ENCODE measurements around the gene ASCC1. TPM values are rescaled to one million over a fixed set of nuclear protein-coding genes. Genes with fewer than 3 reads are reported as not detected.
"Not testable (repeated sequence)": the region's sequence is repeated elsewhere in the genome, so short reads cannot be mapped to it uniquely, and the experiment has no call there.

The ASCC1 gene
- total RNA-seq, 3 donors from 2014 or later (not counting 1 experiment from before 2014, with no cell fraction given): 26.0 to 35.2 (median 29.3) TPM

DNA sequence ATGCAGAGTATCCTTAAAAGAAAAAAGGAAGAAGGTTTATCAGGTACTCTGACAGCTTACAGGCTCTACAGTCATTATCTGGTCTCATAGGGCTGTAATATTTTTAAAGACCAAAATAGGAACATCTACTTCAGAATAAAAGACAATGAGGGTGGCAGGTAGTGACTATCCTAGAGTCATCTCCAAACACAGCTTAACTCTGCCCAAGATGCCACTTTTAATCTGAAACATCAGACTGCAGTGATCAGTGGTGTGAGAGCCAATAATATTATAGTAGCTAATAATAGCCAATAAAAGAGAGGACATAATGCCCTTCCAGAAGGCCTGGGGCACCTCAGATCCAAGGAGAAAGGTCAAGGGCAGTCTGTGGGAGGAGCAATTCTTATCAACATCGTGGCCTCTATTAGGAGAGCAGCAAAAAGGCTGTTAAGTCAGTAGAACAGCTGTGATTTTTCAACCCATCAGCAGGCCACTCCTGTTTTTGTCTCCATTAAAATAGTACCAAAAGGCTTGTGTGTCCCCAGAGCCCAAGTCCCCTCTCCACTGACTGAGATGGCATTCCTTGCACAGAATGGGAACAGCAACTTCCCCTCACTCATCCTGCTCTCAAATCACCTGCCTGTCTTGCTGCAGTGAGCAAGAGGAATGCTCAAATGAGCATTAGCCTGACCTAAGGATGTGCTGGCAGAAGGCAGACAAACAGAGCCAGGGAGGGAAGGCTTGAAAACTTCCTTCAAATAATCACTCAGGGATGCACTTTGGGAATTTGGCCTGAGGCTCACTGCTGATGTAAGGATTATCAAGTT, 107.0 kb downstream of the ASCC1 start:
- no peak overlapping the region for H3K4me3 ChIP-seq (ENCODE audit: low read length)
- no peaks in the 10 kb centered on the region for H3K27me3 Mint-ChIP-seq (ENCODE audit: low read depth in 2 of 2)
- H3K36me3 ChIP-seq (ENCODE audit: control insufficient read depth, insufficient read depth, low read length): peaks cover 2% of the 10 kb centered on the region
- H3K9me3 ChIP-seq (ENCODE audit: control insufficient read depth, insufficient read depth, low read length): no peaks in the 10 kb centered on the region
- no peak for DNase-seq
- no peaks in the 10 kb centered on the region for H3K9me3 Mint-ChIP-seq
- peak overlapping the region; percentile 42 to 73 for H3K27ac Mint-ChIP-seq
- no peak for ATAC-seq
- peaks cover 13 to 28% of the 10 kb centered on the region in 2 donors for H3K4me1 Mint-ChIP-seq
- intact Hi-C loops (cut with micrococcal nuclease): no loop called here
- H3K27ac ChIP-seq (ENCODE audit: low read length): no peak overlapping the region
- H3K4me1 ChIP-seq (ENCODE audit: control insufficient read depth, insufficient read depth, low read length): peaks cover 12% of the 10 kb centered on the region
- H3K4me3 Mint-ChIP-seq: no peak overlapping the region
- 68% methylated on average over 1 of the region's 1 CpG for WGBS (ENCODE audit: insufficient coverage)
- TF ChIP-seq, protein P1, sequence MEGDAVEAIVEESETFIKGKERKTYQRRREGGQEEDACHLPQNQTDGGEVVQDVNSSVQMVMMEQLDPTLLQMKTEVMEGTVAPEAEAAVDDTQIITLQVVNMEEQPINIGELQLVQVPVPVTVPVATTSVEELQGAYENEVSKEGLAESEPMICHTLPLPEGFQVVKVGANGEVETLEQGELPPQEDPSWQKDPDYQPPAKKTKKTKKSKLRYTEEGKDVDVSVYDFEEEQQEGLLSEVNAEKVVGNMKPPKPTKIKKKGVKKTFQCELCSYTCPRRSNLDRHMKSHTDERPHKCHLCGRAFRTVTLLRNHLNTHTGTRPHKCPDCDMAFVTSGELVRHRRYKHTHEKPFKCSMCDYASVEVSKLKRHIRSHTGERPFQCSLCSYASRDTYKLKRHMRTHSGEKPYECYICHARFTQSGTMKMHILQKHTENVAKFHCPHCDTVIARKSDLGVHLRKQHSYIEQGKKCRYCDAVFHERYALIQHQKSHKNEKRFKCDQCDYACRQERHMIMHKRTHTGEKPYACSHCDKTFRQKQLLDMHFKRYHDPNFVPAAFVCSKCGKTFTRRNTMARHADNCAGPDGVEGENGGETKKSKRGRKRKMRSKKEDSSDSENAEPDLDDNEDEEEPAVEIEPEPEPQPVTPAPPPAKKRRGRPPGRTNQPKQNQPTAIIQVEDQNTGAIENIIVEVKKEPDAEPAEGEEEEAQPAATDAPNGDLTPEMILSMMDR (IDR thresholded peaks at IDR 0.05): no peak
- H3K36me3 Mint-ChIP-seq: peaks cover 8% of the 10 kb centered on the region
- H3K27me3 ChIP-seq (ENCODE audit: control insufficient read depth, insufficient read depth, low read length): no peaks in the 10 kb centered on the region

DNA sequence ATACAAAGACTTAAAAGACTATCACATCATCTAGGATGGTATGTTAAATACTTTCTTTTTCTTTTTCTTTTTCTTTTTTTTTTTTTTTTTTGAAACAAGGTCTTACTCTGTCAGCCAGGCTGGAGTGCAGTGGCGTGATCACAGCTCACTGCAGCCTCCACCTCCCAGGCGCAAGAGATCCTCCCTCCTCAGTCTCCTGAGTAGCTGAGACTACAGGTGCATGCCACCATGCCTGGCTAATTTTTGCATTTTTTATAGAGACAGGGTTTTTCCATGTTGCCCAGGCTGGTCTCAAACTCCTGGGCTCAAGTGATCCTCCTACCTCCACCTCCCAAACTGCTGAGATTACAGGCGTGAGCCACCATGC, 108.1 kb downstream of the ASCC1 start:
- H3K4me3 ChIP-seq (ENCODE audit: low read length); H3K36me3 Mint-ChIP-seq; H3K36me3 ChIP-seq (ENCODE audit: control insufficient read depth, insufficient read depth, low read length); H3K9me3 ChIP-seq (ENCODE audit: control insufficient read depth, insufficient read depth, low read length); intact Hi-C loops (cut with micrococcal nuclease); H3K9me3 Mint-ChIP-seq; H3K27ac ChIP-seq (ENCODE audit: low read length); H3K27me3 ChIP-seq (ENCODE audit: control insufficient read depth, insufficient read depth, low read length); ATAC-seq; DNase-seq; H3K27me3 Mint-ChIP-seq (ENCODE audit: low read depth in 2 of 2): not testable (repeated sequence)
- Mint-ChIP-seq H3K4me1 (peaks cover 13 to 21% of the 10 kb centered on the region in 2 donors), H3K4me3 (peak overlapping the region; percentile 31), H3K27ac (peak overlapping the region; percentile 42 to 73)
- peaks cover 12% of the 10 kb centered on the region for H3K4me1 ChIP-seq (ENCODE audit: control insufficient read depth, insufficient read depth, low read length)
- 88% methylated on average over 2 of the region's 3 CpGs for whole genome bisulfite sequencing (ENCODE audit: insufficient coverage)

DNA sequence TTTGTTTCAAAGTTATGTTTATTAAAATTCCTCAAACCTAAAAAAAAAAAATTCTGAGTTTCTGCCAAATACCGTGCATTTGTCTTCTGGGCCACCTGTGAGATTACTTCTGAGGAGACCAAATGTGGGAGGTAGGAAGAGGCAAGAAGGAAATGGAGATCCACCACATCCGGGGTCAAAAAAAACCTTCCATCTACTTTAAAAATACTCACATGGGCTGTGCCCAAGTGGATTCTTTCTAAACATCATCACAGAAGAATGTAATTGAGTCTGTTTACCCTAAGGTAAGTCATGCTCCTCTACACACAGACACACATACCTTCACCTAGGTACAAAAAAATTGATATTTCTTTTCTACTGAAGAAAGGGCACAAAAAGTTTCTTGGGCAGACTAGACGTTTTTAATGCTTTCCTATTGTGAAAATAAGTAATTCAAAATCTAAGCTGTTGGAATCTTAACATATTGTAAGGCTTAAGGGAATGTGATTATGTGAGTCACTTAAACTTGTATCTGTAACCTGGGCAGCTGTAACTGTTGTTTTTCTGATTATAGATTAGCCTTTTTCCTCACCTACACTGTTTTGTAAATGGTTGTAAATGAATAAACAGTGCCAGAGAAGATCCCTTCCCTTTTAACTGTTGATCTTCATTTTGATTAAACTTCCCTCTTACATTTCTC, 108.6 kb downstream of the ASCC1 start:
- Mint-ChIP-seq H3K9me3 (no peaks in the 10 kb centered on the region), H3K27me3 (ENCODE audit: low read depth in 2 of 2) (no peaks in the 10 kb centered on the region), H3K4me1 (peaks cover 13 to 21% of the 10 kb centered on the region in 2 donors), H3K27ac (peak overlapping the region; percentile 42 to 73), H3K36me3 (no peaks in the 10 kb centered on the region), H3K4me3 (peak overlapping the region; percentile 52)
- H3K4me3 ChIP-seq (ENCODE audit: low read length): no peak overlapping the region
- DNase-seq (peak in 1 of 2 donors; percentile 79), ATAC-seq (peak in 1 of 3 donors; percentile 57)
- H3K27ac ChIP-seq (ENCODE audit: low read length): no peak overlapping the region
- H3K27me3 ChIP-seq (ENCODE audit: control insufficient read depth, insufficient read depth, low read length): no peaks in the 10 kb centered on the region
- H3K4me1 ChIP-seq (ENCODE audit: control insufficient read depth, insufficient read depth, low read length): peaks cover 12% of the 10 kb centered on the region
- TF ChIP-seq, protein P1 (IDR thresholded peaks at IDR 0.05): no peak
- no peaks in the 10 kb centered on the region for H3K9me3 ChIP-seq (ENCODE audit: control insufficient read depth, insufficient read depth, low read length)
- WGBS (ENCODE audit: insufficient coverage): 0% methylated on average over 1 of the region's 3 CpGs
- H3K36me3 ChIP-seq (ENCODE audit: control insufficient read depth, insufficient read depth, low read length): peaks cover 2% of the 10 kb centered on the region
- intact Hi-C loops (cut with micrococcal nuclease): no loop called here

DNA sequence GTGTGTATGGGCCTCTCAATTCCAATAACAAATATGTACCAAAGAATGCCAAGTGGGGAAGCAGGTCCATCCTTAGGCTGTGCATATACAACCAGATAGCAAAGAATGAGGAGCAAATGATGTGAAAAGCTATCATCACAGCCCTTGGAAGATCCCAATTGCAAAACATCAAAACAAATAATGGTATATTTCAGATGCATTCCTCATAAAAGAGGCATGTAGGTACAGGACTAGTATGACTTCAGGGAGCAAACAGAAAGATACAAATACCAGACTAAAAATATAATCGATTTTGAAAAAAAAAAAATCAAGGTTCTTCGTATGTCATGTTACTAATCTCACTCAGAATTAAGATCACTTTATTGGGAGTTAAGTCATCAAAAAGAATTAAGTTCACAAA, 109.2 kb downstream of the ASCC1 start:
- Mint-ChIP-seq H3K4me3 (peak overlapping the region; percentile 52), H3K27ac (peak overlapping the region; percentile 42 to 73), H3K27me3 (ENCODE audit: low read depth in 2 of 2) (no peaks in the 10 kb centered on the region), H3K9me3 (no peaks in the 10 kb centered on the region), H3K36me3 (peaks cover under 1% of the 10 kb centered on the region), H3K4me1 (peaks cover 13 to 21% of the 10 kb centered on the region in 2 donors)
- Histone ChIP-seq H3K27ac (ENCODE audit: low read length) (no peak overlapping the region), H3K27me3 (ENCODE audit: control insufficient read depth, insufficient read depth, low read length) (no peaks in the 10 kb centered on the region), H3K36me3 (ENCODE audit: control insufficient read depth, insufficient read depth, low read length) (peaks cover 4% of the 10 kb centered on the region), H3K9me3 (ENCODE audit: control insufficient read depth, insufficient read depth, low read length) (no peaks in the 10 kb centered on the region), H3K4me3 (ENCODE audit: low read length) (no peak overlapping the region), H3K4me1 (ENCODE audit: control insufficient read depth, insufficient read depth, low read length) (peaks cover 12% of the 10 kb centered on the region)
- intact Hi-C loops (cut with micrococcal nuclease): no loop called here
- TF ChIP-seq, protein P1 (IDR thresholded peaks at IDR 0.05): no peak
- no CpG with 5 or more reads among the region's 2 CpGs for WGBS (ENCODE audit: insufficient coverage)
- DNase-seq: no peak
- ATAC-seq: no peak

Measured in natural killer cell (primary cell).